Loucy (cell line): ENCODE results near the gene PCLO.

ENCODE experiments used
- H2AFZ ChIP-seq: fragments of 200-600 bp; sonication (generic); 2 replicates; pipeline ENCODE4 v1.6.0; 2016; ENCODE audit warnings: antibody characterized with exemption, mild to moderate bottlenecking, low read length, moderate library complexity
- H3F3A ChIP-seq: fragments of 200-600 bp; 2 replicates; pipeline ENCODE4 v1.6.0; 2016; ENCODE audit warnings: antibody characterized with exemption, low read depth, mild to moderate bottlenecking
- H3K27me3 ChIP-seq: fragments of 200-600 bp; sonication (generic); 2 replicates; pipeline ENCODE4 v1.6.1; 2014; ENCODE audit warnings: low read length, mild to moderate bottlenecking; ENCODE audit not compliant: insufficient read depth, poor library complexity, severe bottlenecking
- H3K36me3 ChIP-seq: fragments of 200-600 bp; sonication (generic); 2 replicates; pipeline ENCODE4 v1.6.1; 2016; ENCODE audit warnings: low read length; ENCODE audit not compliant: insufficient read depth
- H3K4me1 ChIP-seq: fragments of 200-600 bp; sonication (generic); 2 replicates; pipeline ENCODE4 v1.5.1; 2014; ENCODE audit warnings: low read length, mild to moderate bottlenecking; ENCODE audit not compliant: insufficient read depth, poor library complexity, severe bottlenecking
- H3K4me2 ChIP-seq: fragments of 200-600 bp; sonication (generic); 2 replicates; pipeline ENCODE4 v1.6.0; 2014; ENCODE audit warnings: antibody characterized with exemption, low read length, low read depth, mild to moderate bottlenecking; ENCODE audit not compliant: poor library complexity, severe bottlenecking
- H3K4me3 ChIP-seq: fragments of 200-600 bp; sonication (generic); 2 replicates; pipeline ENCODE4 v1.5.1; 2014; ENCODE audit warnings: low read length, mild to moderate bottlenecking, mixed read lengths; ENCODE audit not compliant: poor library complexity, severe bottlenecking
- H3K79me2 ChIP-seq: fragments of 200-600 bp; sonication (generic); 2 replicates; pipeline ENCODE4 v1.6.1; 2014; ENCODE audit warnings: low read length; ENCODE audit not compliant: insufficient read depth
- H3K9ac ChIP-seq: fragments of 200-600 bp; sonication (generic); 2 replicates; pipeline ENCODE4 v1.6.0; 2014; ENCODE audit warnings: mild to moderate bottlenecking, low read depth, low read length, moderate library complexity; ENCODE audit not compliant: poor library complexity, severe bottlenecking
- H3K9me2 ChIP-seq: fragments of 200-600 bp; sonication (generic); replicated peaks from 2 replicates; pipeline ENCODE4 v1.6.1; 2016; ENCODE audit warnings: low read depth, low read length, mixed read lengths
- H3K9me3 ChIP-seq: fragments of 200-600 bp; sonication (generic); 2 replicates; pipeline ENCODE4 v1.6.1; 2014; ENCODE audit warnings: mild to moderate bottlenecking, antibody characterized with exemption, low read length, low read depth; ENCODE audit not compliant: insufficient read depth
- H4K20me1 ChIP-seq: fragments of 200-600 bp; sonication (generic); 2 replicates; pipeline ENCODE4 v1.6.0; 2014; ENCODE audit warnings: antibody characterized with exemption, low read length, mild to moderate bottlenecking; ENCODE audit not compliant: insufficient read depth, poor library complexity, severe bottlenecking
- CTCF ChIP-seq: fragments of 200-600 bp; sonication (generic); conservative IDR thresholded peaks from 2 replicates; pipeline ENCODE4 v1.5.1; 2014; ENCODE audit warnings: mild to moderate bottlenecking, antibody characterized with exemption, low read length
- EZH2phosphoT487 ChIP-seq: fragments of 200-600 bp; IDR thresholded peaks from 2 replicates; pipeline ENCODE4 v1.6.1; 2018; ENCODE audit warnings: antibody characterized with exemption, mild to moderate bottlenecking, moderate library complexity, borderline replicate concordance

PCLO gene

DNA sequence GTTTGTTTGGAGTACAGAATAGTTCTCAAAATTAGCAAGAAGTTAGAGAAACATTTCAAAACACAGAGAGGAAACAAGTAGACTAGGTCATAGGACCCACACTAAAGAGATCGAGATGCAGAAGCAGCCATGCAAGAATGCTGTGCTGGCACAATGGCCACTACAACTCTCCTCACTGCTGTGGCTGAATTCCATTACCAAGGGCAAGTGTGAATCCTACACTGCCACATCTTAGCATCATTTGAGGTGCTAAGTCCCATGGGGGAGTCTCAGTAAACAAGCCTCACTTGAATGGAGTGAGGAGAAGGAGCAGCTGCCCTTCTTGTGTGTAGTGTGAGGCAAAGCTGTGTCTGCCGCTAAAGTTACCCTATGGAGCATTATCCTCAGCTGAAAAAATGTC lies 56.7 kb downstream of the PCLO start:
- Histone ChIP-seq H3K27me3 (no peaks in the 10 kb centered on the region), H3F3A (no peaks in the 10 kb centered on the region), H3K36me3 (no peaks in the 10 kb centered on the region), H2AFZ (no peak overlapping the region), H3K4me1 (no peaks in the 10 kb centered on the region), H4K20me1 (no peaks in the 10 kb centered on the region), H3K4me3 (no peak overlapping the region), H3K4me2 (no peak overlapping the region), H3K9ac (no peak overlapping the region), H3K9me3 (no peaks in the 10 kb centered on the region), H3K9me2 (no peaks in the 10 kb centered on the region), H3K79me2 (no peaks in the 10 kb centered on the region)
- TF ChIP-seq CTCF = no peak
- no peak for TF ChIP-seq EZH2phosphoT487

DNA sequence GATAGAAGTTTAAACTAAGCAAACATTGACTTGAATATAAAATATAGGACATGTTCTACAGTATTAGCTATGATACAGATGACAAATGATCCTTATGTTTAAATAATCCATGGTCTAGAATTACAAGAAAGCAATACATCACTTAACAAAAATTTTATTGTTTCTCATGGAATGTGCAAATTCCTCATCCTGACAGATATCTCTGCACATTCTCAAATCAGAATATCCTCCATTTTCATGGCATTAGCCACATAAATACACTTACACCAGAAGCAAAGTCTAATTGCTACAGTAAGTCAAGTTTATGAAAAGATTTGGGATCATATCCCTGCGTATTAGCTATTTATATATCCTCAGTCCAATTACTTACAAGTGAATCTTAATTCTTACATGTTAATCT lies 57.6 kb downstream of the PCLO start:
- no peak for TF ChIP-seq EZH2phosphoT487
- no peak for TF ChIP-seq CTCF
- no peaks in the 10 kb centered on the region for H3K9me3 ChIP-seq
- no peaks in the 10 kb centered on the region for H3K4me1 ChIP-seq
- H3F3A ChIP-seq = no peaks in the 10 kb centered on the region
- H3K4me2 ChIP-seq = no peak overlapping the region
- H3K79me2 ChIP-seq = no peaks in the 10 kb centered on the region
- no peaks in the 10 kb centered on the region for H3K9me2 ChIP-seq
- H3K9ac ChIP-seq = no peak overlapping the region
- H3K36me3 ChIP-seq = no peaks in the 10 kb centered on the region
- no peaks in the 10 kb centered on the region for H3K27me3 ChIP-seq
- H4K20me1 ChIP-seq = no peaks in the 10 kb centered on the region
- H3K4me3 ChIP-seq = no peak overlapping the region
- no peak overlapping the region for H2AFZ ChIP-seq

- Histone ChIP-seq H3K27me3 (no peaks in the 10 kb centered on the region), H3K9me3 (no peaks in the 10 kb centered on the region), H4K20me1 (no peaks in the 10 kb centered on the region), H3K36me3 (no peaks in the 10 kb centered on the region), H3K9me2 (no peaks in the 10 kb centered on the region), H3F3A (no peaks in the 10 kb centered on the region), H3K9ac (no peak overlapping the region), H3K79me2 (no peaks in the 10 kb centered on the region), H2AFZ (no peak overlapping the region), H3K4me3 (no peak overlapping the region), H3K4me1 (no peaks in the 10 kb centered on the region), H3K4me2 (no peak overlapping the region)
- TF ChIP-seq CTCF = no peak
- no peak for TF ChIP-seq EZH2phosphoT487
Observed at GRCh38 chr7:83101530-83101929, 61.2 kb downstream of the PCLO start.
